H9 (cell line): ENCODE results near the gene KIF16B. TPM values are rescaled to one million over a fixed set of nuclear protein-coding genes. Genes with fewer than 3 reads are reported as not detected.
A peak's percentile ranks its signal among the peaks of the same experiment; 100 is the strongest.

Source experiments
- DNase-seq: peaks from one replicate; pipeline ENCODE4 v3.0.0-alpha.2; 2017
- H2AFZ ChIP-seq: one replicate; pipeline ENCODE4 v1.6.1; 2013; ENCODE audit warnings: mild to moderate bottlenecking, low read length, control low read depth, moderate library complexity
- H2AK5ac ChIP-seq: 2 replicates; pipeline ENCODE4 v1.6.1; 2013; ENCODE audit warnings: low read length, control low read depth, mixed read lengths; ENCODE audit not compliant: insufficient read length
- H2BK120ac ChIP-seq: one replicate; pipeline ENCODE4 v1.6.1; 2013; ENCODE audit warnings: low read depth, mild to moderate bottlenecking, low read length, control low read depth, inconsistent platforms; ENCODE audit not compliant: poor library complexity, severe bottlenecking
- H2BK12ac ChIP-seq: 2 replicates; pipeline ENCODE4 v1.6.1; 2013; ENCODE audit warnings: low read length, control low read depth, mixed read lengths, low read depth; ENCODE audit not compliant: insufficient read length
- H2BK15ac ChIP-seq: 2 replicates; pipeline ENCODE4 v1.6.1; 2013; ENCODE audit warnings: low read depth, low read length, control low read depth
- H2BK20ac ChIP-seq: one replicate; pipeline ENCODE4 v1.6.1; 2013; ENCODE audit warnings: low read depth, mild to moderate bottlenecking, low read length, control low read depth, inconsistent platforms; ENCODE audit not compliant: poor library complexity, severe bottlenecking
- H2BK5ac ChIP-seq: 2 replicates; pipeline ENCODE4 v1.6.1; 2013; ENCODE audit warnings: low read length, control low read depth, mixed read lengths; ENCODE audit not compliant: insufficient read length
- H3K14ac ChIP-seq: 2 replicates; pipeline ENCODE4 v1.6.1; 2013; ENCODE audit warnings: low read length, control low read depth; ENCODE audit not compliant: insufficient read depth
- H3K18ac ChIP-seq: 2 replicates; pipeline ENCODE4 v1.6.1; 2013; ENCODE audit warnings: low read depth, mild to moderate bottlenecking, mixed read lengths, low read length, control low read depth; ENCODE audit not compliant: insufficient read length
- H3K23ac ChIP-seq: 2 replicates; pipeline ENCODE4 v1.6.1; 2013; ENCODE audit warnings: low read length, control low read depth, mixed read lengths, low read depth; ENCODE audit not compliant: insufficient read length
- H3K23me2 ChIP-seq: 2 replicates; pipeline ENCODE4 v1.6.1; 2013; ENCODE audit warnings: low read depth, mild to moderate bottlenecking, mixed read lengths, low read length, control low read depth; ENCODE audit not compliant: insufficient read length, poor library complexity, severe bottlenecking
- H3K27ac ChIP-seq: 2 replicates; pipeline ENCODE4 v1.5.1; 2013; ENCODE audit warnings: low read length, control low read depth, mixed read lengths, low read depth; ENCODE audit not compliant: insufficient read length
- H3K27me3 ChIP-seq: 2 replicates; pipeline ENCODE4 v1.6.1; 2013; ENCODE audit warnings: low read length, control low read depth, inconsistent platforms; ENCODE audit not compliant: insufficient read depth
- H3K4ac ChIP-seq: 2 replicates; pipeline ENCODE4 v1.6.1; 2013; ENCODE audit warnings: low read depth, mild to moderate bottlenecking, control low read depth, inconsistent platforms, low read length, moderate library complexity
- H3K4me1 ChIP-seq: 2 replicates; pipeline ENCODE4 v1.6.1; 2013; ENCODE audit warnings: low read length, control low read depth, inconsistent platforms; ENCODE audit not compliant: insufficient read depth
- H3K4me2 ChIP-seq: 2 replicates; pipeline ENCODE4 v1.6.1; 2013; ENCODE audit warnings: low read length, control low read depth, mixed read lengths; ENCODE audit not compliant: insufficient read length, insufficient read depth
- H3K56ac ChIP-seq: 2 replicates; pipeline ENCODE4 v1.6.1; 2013; ENCODE audit warnings: low read depth, mild to moderate bottlenecking, mixed read lengths, low read length, control low read depth; ENCODE audit not compliant: insufficient read length
- H3K79me1 ChIP-seq: 2 replicates; pipeline ENCODE4 v1.6.1; 2013; ENCODE audit warnings: low read depth, mild to moderate bottlenecking, moderate library complexity, low read length, control low read depth, inconsistent platforms; ENCODE audit not compliant: insufficient read depth, poor library complexity, severe bottlenecking
- H3K79me2 ChIP-seq: 2 replicates; pipeline ENCODE4 v1.6.1; 2013; ENCODE audit warnings: low read length, control low read depth, inconsistent platforms; ENCODE audit not compliant: insufficient read depth
- H3K9ac ChIP-seq: 2 replicates; pipeline ENCODE4 v1.6.1; 2013; ENCODE audit warnings: low read length, control low read depth, mixed read lengths; ENCODE audit not compliant: insufficient read length; ENCODE audit errors: extremely low read depth
- H3K9me3 ChIP-seq: one replicate; pipeline ENCODE4 v1.6.1; 2013; ENCODE audit warnings: low read depth, low read length, inconsistent platforms; ENCODE audit not compliant: control insufficient read depth
- H3T11ph ChIP-seq: one replicate; pipeline ENCODE4 v1.6.1; 2013; ENCODE audit warnings: mild to moderate bottlenecking, low read length, control low read depth, inconsistent platforms
- H4K20me1 ChIP-seq: one replicate; pipeline ENCODE4 v1.6.1; 2013; ENCODE audit not compliant: control insufficient read depth, insufficient read length, insufficient read depth
- H4K5ac ChIP-seq: 2 replicates; pipeline ENCODE4 v1.6.1; 2013; ENCODE audit warnings: low read depth, mild to moderate bottlenecking, mixed read lengths, low read length, control low read depth; ENCODE audit not compliant: insufficient read length
- H4K8ac ChIP-seq: replicated peaks from 2 replicates; pipeline ENCODE4 v1.6.1; 2013; ENCODE audit warnings: low read length, control low read depth, mixed read lengths, low read depth; ENCODE audit not compliant: insufficient read length
- H4K91ac ChIP-seq: 2 replicates; pipeline ENCODE4 v1.6.1; 2013; ENCODE audit warnings: low read depth, mild to moderate bottlenecking, moderate library complexity, mixed read lengths, low read length, control low read depth; ENCODE audit not compliant: insufficient read length
- H3K27ac Mint-ChIP-seq, 3 experiments: 2 replicates in 2 of 3; 3 replicates in 1 of 3; pipeline ENCODE4 v1.8.0; 2020 to 2021; ENCODE audit warnings: mixed read lengths in 3 of 3, mild to moderate bottlenecking in 1 of 3, moderate library complexity in 1 of 3
- H3K27me3 Mint-ChIP-seq: 2 replicates; pipeline ENCODE4 v1.8.0; 2021; ENCODE audit warnings: low read depth, mild to moderate bottlenecking, moderate library complexity, mixed read lengths
- H3K36me3 Mint-ChIP-seq, 3 experiments: 2 replicates in 2 of 3; 3 replicates in 1 of 3; pipeline ENCODE4 v1.8.0; 2020 to 2021; ENCODE audit warnings: low read depth in 3 of 3, mixed read lengths in 3 of 3; ENCODE audit not compliant: insufficient read depth in 1 of 3
- H3K4me1 Mint-ChIP-seq, 2 experiments: 2 replicates each; pipeline ENCODE4 v1.8.0; 2020; ENCODE audit warnings: mixed read lengths in 2 of 2
- H3K4me3 Mint-ChIP-seq, 2 experiments: 2 replicates in 1 of 2; 3 replicates in 1 of 2; pipeline ENCODE4 v1.8.0; 2020 to 2021; ENCODE audit warnings: mild to moderate bottlenecking in 2 of 2, mixed read lengths in 2 of 2, moderate library complexity in 1 of 2
- H3K9me3 Mint-ChIP-seq, 2 experiments: 2 replicates in 1 of 2; 3 replicates in 1 of 2; pipeline ENCODE4 v1.8.0; 2020; ENCODE audit warnings: mild to moderate bottlenecking in 2 of 2, mixed read lengths in 2 of 2, moderate library complexity in 1 of 2
- CTCF ChIP-seq: fragments of 200-600 bp; sonication (generic); conservative IDR thresholded peaks from 3 replicates; pipeline ENCODE4 v1.8.0; 2021; ENCODE audit warnings: antibody characterized with exemption, mild to moderate bottlenecking
- WGBS: extraction: QIAGEN DNeasy Blood & Tissue Kit; methylation state at CpG from one replicate; pipeline ENCODE4 v1.1.7; 2013; ENCODE audit warnings: missing lambda C conversion rate, low lambda C conversion rate, mixed read lengths; ENCODE audit not compliant: insufficient read length; ENCODE audit errors: extremely low coverage; 5-methylcytosine and 5-hydroxymethylcytosine counted together
- total RNA-seq: library from RNA; stranded (reverse); gene quantifications from 2 replicates; pipeline ENCODE4 v1.2.1, GENCODE V29; 2021

Gene KIF16B
- total RNA-seq, 1 experiment from 2014 or later, result 7.4 TPM

GRCh38 chr20:16531485-16531884, 41.8 kb downstream of the KIF16B start:
- Histone ChIP-seq H3K18ac (no peak overlapping the region), H2BK12ac (no peak overlapping the region), H3K79me2 (no peaks in the 10 kb centered on the region), H2BK5ac (no peak overlapping the region), H4K5ac (no peak overlapping the region), H3T11ph (no peak overlapping the region), H2AK5ac (no peak overlapping the region), H2BK120ac (no peak overlapping the region), H3K14ac (no peak overlapping the region), H3K27ac (no peak overlapping the region), H2BK20ac (no peak overlapping the region), H3K79me1 (no peaks in the 10 kb centered on the region), H4K20me1 (no peaks in the 10 kb centered on the region), H3K9me3 (no peaks in the 10 kb centered on the region), H2AFZ (no peak overlapping the region), H3K27me3 (no peaks in the 10 kb centered on the region), H3K9ac (no peak overlapping the region), H3K23ac (no peak overlapping the region), H3K23me2 (no peaks in the 10 kb centered on the region), H3K56ac (no peak overlapping the region), H3K4ac (no peak overlapping the region), H3K4me2 (no peak overlapping the region), H3K4me1 (peaks cover 8% of the 10 kb centered on the region), H2BK15ac (0 out of 2 replicates have a peak overlapping the region, but pooled peaks have one; percentile 69), H4K8ac (no peak overlapping the region), H4K91ac (no peak overlapping the region)
- no peak for DNase-seq
- peaks cover 0 to 3% (median 0%) of the 10 kb centered on the region in 3 experiments; a peak in 1 of 7 replicates for H3K36me3 Mint-ChIP-seq
- H3K4me3 Mint-ChIP-seq, result no peak overlapping the region
- H3K27ac Mint-ChIP-seq, result peak overlapping the region in 1 of 3 experiments; percentile 35; a peak in 2 of 7 replicates
- no peaks in the 10 kb centered on the region for H3K27me3 Mint-ChIP-seq
- no peak for TF ChIP-seq CTCF
- no peaks in the 10 kb centered on the region for H3K9me3 Mint-ChIP-seq
- H3K4me1 Mint-ChIP-seq, result peaks cover 7 to 16% of the 10 kb centered on the region in 2 experiments
- WGBS, result no CpG with 5 or more reads among the region's 8 CpGs
